AG04450 (cell line): ENCODE results near the gene MOV10. TPM values are rescaled to one million over a fixed set of nuclear protein-coding genes. Genes with fewer than 3 reads are reported as not detected.

ENCODE experiments used
- CTCF ChIA-PET: fragments of 300-600, 350-600 bp; formaldehyde crosslinking; extraction: SDS; loops from one replicate; lab custom pipeline; 2022; ENCODE audit warnings: antibody characterized with exemption, inconsistent platforms; lab: Charles Lee
- POLR2A ChIA-PET: fragments of 350-600 bp; formaldehyde crosslinking; extraction: SDS; loops from one replicate; lab custom pipeline; 2021; ENCODE audit warnings: antibody characterized with exemption, inconsistent platforms; lab: Yijun Ruan, JAX
- DNase-seq: peaks from one replicate; pipeline ENCODE4 v3.0.0-alpha.2; 2011; ENCODE audit warnings: low read depth, low spot score
- H3K27ac ChIP-seq: one replicate; pipeline ENCODE4 v1.5.1; 2012; ENCODE audit warnings: low read depth, low read length, control low read depth
- H3K27me3 ChIP-seq: one replicate; pipeline ENCODE4 v1.6.0; 2012; ENCODE audit warnings: low read length; ENCODE audit not compliant: control insufficient read depth, insufficient read depth
- H3K4me3 ChIP-seq: 2 replicates; pipeline ENCODE4 v1.5.1; 2011; ENCODE audit warnings: mild to moderate bottlenecking, low read depth, low read length, control low read depth
- H3K9me3 ChIP-seq: 2 replicates; pipeline ENCODE4 v1.5.1; 2012; ENCODE audit warnings: low read length; ENCODE audit not compliant: control insufficient read depth, insufficient read depth
- polyA plus RNA-seq: library from polyadenylated mRNA; depleted of rRNA; stranded (reverse); fragments of >200 nt; gene quantifications from 2 replicates; pipeline ENCODE4 v1.2.3, GENCODE V29; 2011
- TF ChIP-seq, protein P1 (sequence below): IDR thresholded peaks from 2 replicates; pipeline ENCODE4 v1.5.1; 2011; ENCODE audit warnings: low read depth, low read length, control low read depth, inconsistent platforms

MOV10 gene
- polyA plus RNA-seq, 1 experiment = 58.1 TPM

GRCh38 chr1:112646225-112646624, 28.2 kb upstream of the MOV10 start:
- no peak for DNase-seq
- Histone ChIP-seq H3K27ac (no peak overlapping the region), H3K9me3 (no peaks in the 10 kb centered on the region), H3K4me3 (no peak overlapping the region), H3K27me3 (no peaks in the 10 kb centered on the region)
- TF ChIP-seq, protein P1, sequence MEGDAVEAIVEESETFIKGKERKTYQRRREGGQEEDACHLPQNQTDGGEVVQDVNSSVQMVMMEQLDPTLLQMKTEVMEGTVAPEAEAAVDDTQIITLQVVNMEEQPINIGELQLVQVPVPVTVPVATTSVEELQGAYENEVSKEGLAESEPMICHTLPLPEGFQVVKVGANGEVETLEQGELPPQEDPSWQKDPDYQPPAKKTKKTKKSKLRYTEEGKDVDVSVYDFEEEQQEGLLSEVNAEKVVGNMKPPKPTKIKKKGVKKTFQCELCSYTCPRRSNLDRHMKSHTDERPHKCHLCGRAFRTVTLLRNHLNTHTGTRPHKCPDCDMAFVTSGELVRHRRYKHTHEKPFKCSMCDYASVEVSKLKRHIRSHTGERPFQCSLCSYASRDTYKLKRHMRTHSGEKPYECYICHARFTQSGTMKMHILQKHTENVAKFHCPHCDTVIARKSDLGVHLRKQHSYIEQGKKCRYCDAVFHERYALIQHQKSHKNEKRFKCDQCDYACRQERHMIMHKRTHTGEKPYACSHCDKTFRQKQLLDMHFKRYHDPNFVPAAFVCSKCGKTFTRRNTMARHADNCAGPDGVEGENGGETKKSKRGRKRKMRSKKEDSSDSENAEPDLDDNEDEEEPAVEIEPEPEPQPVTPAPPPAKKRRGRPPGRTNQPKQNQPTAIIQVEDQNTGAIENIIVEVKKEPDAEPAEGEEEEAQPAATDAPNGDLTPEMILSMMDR = no peak
- CTCF ChIA-PET = interaction anchor here (1.0 to 2.8 kb wide), 4 partner anchors 25 to 255 kb away, joined by 4 to 13 read pairs (median 6); no protein-coding TSS in a partner anchor
- POLR2A ChIA-PET = no interaction called here

DNA sequence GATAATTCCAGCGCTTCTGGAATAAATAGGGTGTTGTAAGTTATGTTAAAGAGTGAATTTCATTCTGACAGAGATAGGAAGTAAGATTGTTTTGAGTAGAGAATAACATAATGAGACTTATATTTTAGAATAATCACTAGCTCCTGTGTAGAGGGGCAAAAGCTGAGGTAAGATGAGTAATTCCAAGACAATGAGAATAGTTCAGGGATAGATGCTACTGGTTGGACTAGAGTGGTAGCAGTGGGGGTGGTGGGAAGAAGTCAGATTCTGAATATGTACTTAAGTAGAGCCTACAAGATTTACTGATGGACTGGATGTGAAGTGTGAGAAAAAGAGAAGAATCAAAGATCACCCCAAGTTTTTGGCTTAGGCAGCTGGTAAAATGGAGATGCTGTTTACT, 23.3 kb upstream of the MOV10 start:
- CTCF ChIA-PET = interaction anchor here (0.9 to 1.5 kb wide), 3 partner anchors 22 to 281 kb away, joined by 3 read pairs; no protein-coding TSS in a partner anchor
- no peaks in the 10 kb centered on the region for H3K27me3 ChIP-seq
- no peak overlapping the region for H3K27ac ChIP-seq
- TF ChIP-seq, protein P1 = no peak
- DNase-seq = no peak
- no peaks in the 10 kb centered on the region for H3K9me3 ChIP-seq
- H3K4me3 ChIP-seq = no peak overlapping the region
- POLR2A ChIA-PET = no interaction called here

DNA sequence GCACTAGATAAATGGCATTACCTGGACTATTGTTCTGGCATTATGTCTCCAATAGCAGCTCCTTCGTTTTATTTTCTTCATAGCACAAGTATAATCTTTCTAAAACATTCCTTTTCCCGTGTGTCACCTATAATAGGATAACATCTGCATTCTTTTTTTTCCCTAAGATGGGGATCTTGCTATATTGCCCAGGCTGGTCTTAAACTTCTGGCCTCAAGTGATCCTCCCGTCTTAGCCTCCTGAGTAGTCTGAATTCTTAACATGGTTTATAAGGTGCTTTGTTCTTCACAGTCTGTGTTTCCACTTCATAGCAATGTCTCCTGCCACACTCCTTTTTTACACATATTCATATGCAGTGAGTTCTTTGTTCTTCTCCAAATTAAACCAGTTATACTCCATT, 8.6 kb upstream of the MOV10 start:
- ChIA-PET POLR2A (interaction anchor here (0.5 kb wide), 1 partner anchor 136 kb away, joined by 4 read pairs; no protein-coding TSS in a partner anchor), CTCF (interaction anchor here (1.2 kb wide), 1 partner anchor 164 kb away, joined by 4 read pairs; no protein-coding TSS in a partner anchor)
- Histone ChIP-seq H3K27me3 (no peaks in the 10 kb centered on the region), H3K27ac (no peak overlapping the region), H3K9me3 (no peaks in the 10 kb centered on the region), H3K4me3 (no peak overlapping the region)
- DNase-seq = no peak
- TF ChIP-seq, protein P1 = no peak

DNA sequence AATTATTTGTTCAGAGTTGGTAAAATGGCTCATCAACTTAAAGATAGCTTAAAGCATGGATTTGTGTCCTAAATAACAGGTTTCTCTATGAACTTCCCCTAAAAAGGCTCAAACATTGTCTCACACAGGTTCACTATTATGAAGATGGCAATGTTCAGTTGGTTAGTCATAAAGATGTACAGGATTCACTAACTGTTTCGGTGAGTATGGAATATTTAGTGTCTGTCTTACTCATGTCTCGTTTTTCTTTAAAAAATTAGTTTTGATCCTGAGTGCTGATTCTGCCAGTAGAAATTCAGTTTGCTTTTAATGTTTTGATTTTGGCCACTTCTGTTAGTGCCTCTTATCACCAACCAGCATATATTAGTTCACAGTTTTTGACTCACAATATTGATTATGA, 7.5 kb upstream of the MOV10 start:
- TF ChIP-seq, protein P1 = no peak
- H3K9me3 ChIP-seq = no peaks in the 10 kb centered on the region
- POLR2A ChIA-PET = no interaction called here
- no peak for DNase-seq
- H3K4me3 ChIP-seq = no peak overlapping the region
- H3K27me3 ChIP-seq = no peaks in the 10 kb centered on the region
- no peak overlapping the region for H3K27ac ChIP-seq
- CTCF ChIA-PET = no interaction called here

DNA sequence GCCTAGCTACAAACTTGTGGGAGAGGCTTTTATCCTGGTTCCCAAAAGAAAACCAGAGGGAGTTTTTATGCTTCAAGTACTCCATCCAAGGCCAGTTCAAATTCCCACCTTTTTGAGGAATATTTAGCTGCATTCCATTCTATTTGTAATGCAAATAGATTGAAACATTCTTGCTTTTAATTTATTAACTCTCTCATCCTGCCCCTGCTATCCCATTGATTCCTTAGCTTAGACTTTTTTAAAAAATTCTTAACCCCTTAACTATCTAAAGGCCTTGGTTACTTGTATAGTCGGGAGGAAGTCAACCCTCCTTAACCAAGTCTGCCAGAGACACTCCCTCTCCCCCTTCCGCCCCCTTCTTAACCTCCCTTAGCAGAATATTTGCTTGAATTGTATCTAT, 2.5 kb upstream of the MOV10 start:
- no peaks in the 10 kb centered on the region for H3K27me3 ChIP-seq
- CTCF ChIA-PET = interaction anchor here (1.1 to 3.5 kb wide), 6 partner anchors 20 to 281 kb away, joined by 3 to 26 read pairs (median 8); no protein-coding TSS in a partner anchor
- no peak for DNase-seq
- H3K27ac ChIP-seq = no peak overlapping the region
- POLR2A ChIA-PET = no interaction called here
- H3K9me3 ChIP-seq = no peaks in the 10 kb centered on the region
- TF ChIP-seq, protein P1 = no peak
- H3K4me3 ChIP-seq = no peak overlapping the region
